ENCODE measurements around the gene TMEM191C.
"Not testable (repeated sequence)": the region's sequence is repeated elsewhere in the genome, so short reads cannot be mapped to it uniquely, and the experiment has no call there.

The TMEM191C gene

GRCh38 chr22:21473664-21474063, 6.5 kb downstream of the TMEM191C start:
- not testable (repeated sequence) for FAIRE-seq

GRCh38 chr22:21484039-21484438, 16.9 kb downstream of the TMEM191C start:
- not testable (repeated sequence) for FAIRE-seq

- not testable (repeated sequence) for FAIRE-seq
These were observed 20.5 kb downstream of the TMEM191C start for GRCh38 chr22:21487723-21488122.

GRCh38 chr22:21489149-21489680, 22.0 kb downstream of the TMEM191C start:
- not testable (repeated sequence) for FAIRE-seq

GRCh38 chr22:21490556-21490955, 23.4 kb downstream of the TMEM191C start:
- not testable (repeated sequence) for FAIRE-seq

GRCh38 chr22:21492271-21492670, 25.1 kb downstream of the TMEM191C start:
- FAIRE-seq: not testable (repeated sequence)

GRCh38 chr22:21493789-21494782, 26.9 kb downstream of the TMEM191C start:
- FAIRE-seq: not testable (repeated sequence)

GRCh38 chr22:21497984-21498383, 30.8 kb downstream of the TMEM191C start:
- not testable (repeated sequence) for FAIRE-seq

GRCh38 chr22:21498489-21498888, 31.3 kb downstream of the TMEM191C start:
- FAIRE-seq: not testable (repeated sequence)

- FAIRE-seq: not testable (repeated sequence)
These were observed 32.7 kb downstream of the TMEM191C start for GRCh38 chr22:21499623-21500506.

- FAIRE-seq: not testable (repeated sequence)
These were observed 43.2 kb downstream of the TMEM191C start for GRCh38 chr22:21510397-21510796.

- not testable (repeated sequence) for FAIRE-seq
These were observed 44.8 kb downstream of the TMEM191C start for GRCh38 chr22:21512022-21512421.

- FAIRE-seq: not testable (repeated sequence)
These were observed 46.9 kb downstream of the TMEM191C start for GRCh38 chr22:21514117-21514516.

GRCh38 chr22:21515234-21515633, 48.0 kb downstream of the TMEM191C start:
- not testable (repeated sequence) for FAIRE-seq

- not testable (repeated sequence) for FAIRE-seq
These were observed 49.3 kb downstream of the TMEM191C start for GRCh38 chr22:21516522-21516921.

- FAIRE-seq: not testable (repeated sequence)
These were observed 50.0 kb downstream of the TMEM191C start for GRCh38 chr22:21516970-21517764.

Data from islet of Langerhans (tissue), 1 donor.